ENCODE measurements around the gene STAT6. TPM values are rescaled to one million over a fixed set of nuclear protein-coding genes. Genes with fewer than 3 reads are reported as not detected.

Gene STAT6
- polyA plus RNA-seq (2011; rRNA removed), result 110 and 177 TPM in 2 replicates
- 71.4 and 108 TPM in 2 replicates for polyA minus RNA-seq (2011; rRNA and poly(A)+ RNA removed)

GRCh38 chr12:57111031-57111734, at the start of gene STAT6:
STAT6 (minus strand) TSS chr12:57111362; CDS start chr12:57108278, 3,084 bp downstream.
- TF ChIP-seq CTCF (IDR thresholded peaks at IDR 0.05; ENCODE audit: insufficient read depth, low read depth, low read length), result no peak
- DNase-seq (ENCODE audit: low read depth), result no peak
- peaks cover 16% of the 10 kb centered on the region for H3K36me3 ChIP-seq (ENCODE audit: control insufficient read depth, insufficient read depth, low read length)
- CTCF ChIA-PET, result interaction anchor here (0.7 to 10.0 kb wide), 36 partner anchors 11 to 543 kb away, joined by 3 to 199 read pairs (median 6); partner anchors contain the start of genes LRP1, LRP1-AS, MYO1A and NAB2
- POLR2A ChIA-PET, result interaction anchor here (0.5 to 1.7 kb wide), 7 partner anchors 9 to 42 kb away, joined by 3 to 20 read pairs (median 8); partner anchors contain the start of genes LRP1 and NAB2
- no peaks in the 10 kb centered on the region for H3K27me3 ChIP-seq (ENCODE audit: control insufficient read depth, insufficient read depth, low read length)
- peak within 1 kb of the TSS; percentile 73 for H3K4me3 ChIP-seq (ENCODE audit: low read depth, low read length)

- H3K27me3 ChIP-seq (ENCODE audit: control insufficient read depth, insufficient read depth, low read length), result no peaks in the 10 kb centered on the region
- CTCF ChIA-PET, result interaction anchor here (1.5 to 2.2 kb wide), 2 partner anchors 16 to 35 kb away, joined by 3 to 9 read pairs; no protein-coding TSS in a partner anchor
- no peak for DNase-seq (ENCODE audit: low read depth)
- H3K4me3 ChIP-seq (ENCODE audit: low read depth, low read length), result no peak overlapping the region
- no peak for TF ChIP-seq CTCF (IDR thresholded peaks at IDR 0.05; ENCODE audit: insufficient read depth, low read depth, low read length)
- H3K36me3 ChIP-seq (ENCODE audit: control insufficient read depth, insufficient read depth, low read length), result peaks cover 72% of the 10 kb centered on the region
- POLR2A ChIA-PET, result no interaction called here
Observed at GRCh38 chr12:57160741-57161140, 49.6 kb upstream of the STAT6 start.

- CTCF ChIA-PET, result interaction anchor here (0.5 to 2.4 kb wide), 6 partner anchors 9 to 36 kb away, joined by 3 to 8 read pairs (median 3); no protein-coding TSS in a partner anchor
- peaks cover 72% of the 10 kb centered on the region for H3K36me3 ChIP-seq (ENCODE audit: control insufficient read depth, insufficient read depth, low read length)
- DNase-seq (ENCODE audit: low read depth), result no peak
Observed at GRCh38 chr12:57160040-57160439, 48.9 kb upstream of the STAT6 start.

GRCh38 chr12:57159311-57159710, 48.1 kb upstream of the STAT6 start:
- ChIA-PET CTCF (interaction anchor here (1.4 to 2.6 kb wide), 5 partner anchors 10 to 35 kb away, joined by 3 to 9 read pairs (median 7); no protein-coding TSS in a partner anchor), POLR2A (no interaction called here)
- no peak for DNase-seq (ENCODE audit: low read depth)
- TF ChIP-seq CTCF (IDR thresholded peaks at IDR 0.05; ENCODE audit: insufficient read depth, low read depth, low read length), result no peak
- H3K36me3 ChIP-seq (ENCODE audit: control insufficient read depth, insufficient read depth, low read length), result peaks cover 74% of the 10 kb centered on the region
- H3K4me3 ChIP-seq (ENCODE audit: low read depth, low read length), result no peak overlapping the region
- no peaks in the 10 kb centered on the region for H3K27me3 ChIP-seq (ENCODE audit: control insufficient read depth, insufficient read depth, low read length)

More at GRCh38 chr12:57160040-57160439, 48.9 kb upstream of the STAT6 start:
- no peak for TF ChIP-seq CTCF (IDR thresholded peaks at IDR 0.05; ENCODE audit: insufficient read depth, low read depth, low read length)
- POLR2A ChIA-PET, result no interaction called here
- no peak overlapping the region for H3K4me3 ChIP-seq (ENCODE audit: low read depth, low read length)
- H3K27me3 ChIP-seq (ENCODE audit: control insufficient read depth, insufficient read depth, low read length), result no peaks in the 10 kb centered on the region

GRCh38 chr12:57158665-57159064, 47.5 kb upstream of the STAT6 start:
- peaks cover 79% of the 10 kb centered on the region for H3K36me3 ChIP-seq (ENCODE audit: control insufficient read depth, insufficient read depth, low read length)
- DNase-seq (ENCODE audit: low read depth), result no peak
- no peak overlapping the region for H3K4me3 ChIP-seq (ENCODE audit: low read depth, low read length)
- no peak for TF ChIP-seq CTCF (IDR thresholded peaks at IDR 0.05; ENCODE audit: insufficient read depth, low read depth, low read length)
- no peaks in the 10 kb centered on the region for H3K27me3 ChIP-seq (ENCODE audit: control insufficient read depth, insufficient read depth, low read length)
- ChIA-PET CTCF (interaction anchor here (1.3 to 2.6 kb wide), 5 partner anchors 11 to 34 kb away, joined by 4 to 9 read pairs (median 7); no protein-coding TSS in a partner anchor), POLR2A (interaction anchor here (0.5 kb wide), 1 partner anchor 25 kb away, joined by 4 read pairs; no protein-coding TSS in a partner anchor)

Data from BJ (cell line).